Epithelial cell of proximal tubule (primary cell): ENCODE results near the gene DCHS2. TPM values are rescaled to one million over a fixed set of nuclear protein-coding genes. Genes with fewer than 3 reads are reported as not detected.
A peak's percentile ranks its signal among the peaks of the same experiment; 100 is the strongest.

Experiments
- DNase-seq: peaks from one replicate; pipeline ENCODE4 v3.0.0-alpha.2; 2011; ENCODE audit warnings: low read depth
- H3K4me3 ChIP-seq: 2 replicates; pipeline ENCODE4 v1.5.1; 2011; ENCODE audit warnings: low read depth, mild to moderate bottlenecking, low read length
- total RNA-seq: library from RNA; depleted of rRNA; stranded (reverse); fragments of >200 nt; gene quantifications from 2 replicates; pipeline ENCODE4 v1.2.3, GENCODE V29; 2015
- TF ChIP-seq, protein P1 (sequence below): conservative IDR thresholded peaks from 2 replicates; pipeline ENCODE4 v1.5.1; 2012; ENCODE audit warnings: low read depth, mild to moderate bottlenecking, low read length

The DCHS2 gene
- total RNA-seq, 1 donor from 2014 or later = 0.12 TPM

DNA sequence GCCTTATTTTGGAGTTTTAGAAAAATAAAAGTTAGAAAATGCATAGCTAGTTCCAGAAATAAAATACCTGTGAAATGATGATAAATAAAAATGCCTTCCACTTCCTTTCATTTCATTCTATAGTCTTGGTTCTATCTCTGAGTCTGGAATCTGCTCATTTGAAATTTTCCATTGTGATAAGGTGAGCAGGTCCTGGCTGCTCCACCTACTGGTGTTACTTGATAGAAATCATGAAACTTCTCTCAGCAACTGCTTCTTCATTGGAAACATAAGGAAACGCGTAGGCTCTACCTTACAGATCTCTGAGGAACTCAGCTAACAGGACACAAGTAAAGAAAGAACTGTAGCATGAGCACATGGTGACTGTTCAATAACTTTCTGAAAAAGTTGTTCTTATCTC lies 141.8 kb downstream of the DCHS2 start:
- no peak for DNase-seq
- H3K4me3 ChIP-seq = no peak overlapping the region
- TF ChIP-seq, protein P1, sequence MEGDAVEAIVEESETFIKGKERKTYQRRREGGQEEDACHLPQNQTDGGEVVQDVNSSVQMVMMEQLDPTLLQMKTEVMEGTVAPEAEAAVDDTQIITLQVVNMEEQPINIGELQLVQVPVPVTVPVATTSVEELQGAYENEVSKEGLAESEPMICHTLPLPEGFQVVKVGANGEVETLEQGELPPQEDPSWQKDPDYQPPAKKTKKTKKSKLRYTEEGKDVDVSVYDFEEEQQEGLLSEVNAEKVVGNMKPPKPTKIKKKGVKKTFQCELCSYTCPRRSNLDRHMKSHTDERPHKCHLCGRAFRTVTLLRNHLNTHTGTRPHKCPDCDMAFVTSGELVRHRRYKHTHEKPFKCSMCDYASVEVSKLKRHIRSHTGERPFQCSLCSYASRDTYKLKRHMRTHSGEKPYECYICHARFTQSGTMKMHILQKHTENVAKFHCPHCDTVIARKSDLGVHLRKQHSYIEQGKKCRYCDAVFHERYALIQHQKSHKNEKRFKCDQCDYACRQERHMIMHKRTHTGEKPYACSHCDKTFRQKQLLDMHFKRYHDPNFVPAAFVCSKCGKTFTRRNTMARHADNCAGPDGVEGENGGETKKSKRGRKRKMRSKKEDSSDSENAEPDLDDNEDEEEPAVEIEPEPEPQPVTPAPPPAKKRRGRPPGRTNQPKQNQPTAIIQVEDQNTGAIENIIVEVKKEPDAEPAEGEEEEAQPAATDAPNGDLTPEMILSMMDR = peak; percentile 69

DNA sequence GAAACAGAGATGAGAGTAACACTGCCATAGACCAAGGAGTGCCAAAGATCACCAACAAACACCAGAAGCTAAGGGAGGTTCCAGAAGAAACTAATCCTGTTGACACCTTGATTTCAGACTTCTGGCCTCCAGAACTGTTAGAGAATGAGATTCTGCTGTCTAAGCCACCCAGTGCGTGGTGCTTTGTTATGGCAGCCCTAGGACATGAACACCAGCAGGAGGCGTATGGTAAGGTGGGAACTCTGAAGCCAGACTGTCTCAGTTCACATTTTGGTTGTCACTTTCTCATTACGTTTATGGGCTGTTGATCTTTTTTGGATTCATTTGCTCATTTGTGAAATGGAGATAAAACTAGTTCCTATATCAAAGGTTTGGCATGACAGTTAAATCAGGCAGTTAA lies 142.9 kb downstream of the DCHS2 start:
- TF ChIP-seq, protein P1 = peak; percentile 20
- no peak overlapping the region for H3K4me3 ChIP-seq
- no peak for DNase-seq

DNA sequence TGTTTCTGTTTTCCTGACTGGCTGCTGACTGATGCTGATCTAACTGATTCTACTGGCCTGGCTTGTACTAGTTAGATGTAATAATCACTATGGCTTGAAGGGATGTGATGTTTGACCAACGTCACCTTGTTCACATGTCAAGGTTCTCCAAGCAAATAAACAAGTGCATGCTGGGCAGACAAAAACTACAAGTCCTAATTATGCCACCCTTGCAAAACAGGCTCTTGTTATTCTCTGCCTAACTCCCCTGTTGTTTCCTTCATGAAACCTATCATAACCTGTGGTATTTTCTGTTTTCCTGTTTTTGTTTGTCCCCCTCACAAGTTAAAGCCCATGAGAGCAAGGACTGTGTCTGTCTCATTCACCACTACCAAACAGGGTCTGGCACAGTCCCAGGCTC lies 146.2 kb downstream of the DCHS2 start:
- TF ChIP-seq, protein P1 = no peak

DNA sequence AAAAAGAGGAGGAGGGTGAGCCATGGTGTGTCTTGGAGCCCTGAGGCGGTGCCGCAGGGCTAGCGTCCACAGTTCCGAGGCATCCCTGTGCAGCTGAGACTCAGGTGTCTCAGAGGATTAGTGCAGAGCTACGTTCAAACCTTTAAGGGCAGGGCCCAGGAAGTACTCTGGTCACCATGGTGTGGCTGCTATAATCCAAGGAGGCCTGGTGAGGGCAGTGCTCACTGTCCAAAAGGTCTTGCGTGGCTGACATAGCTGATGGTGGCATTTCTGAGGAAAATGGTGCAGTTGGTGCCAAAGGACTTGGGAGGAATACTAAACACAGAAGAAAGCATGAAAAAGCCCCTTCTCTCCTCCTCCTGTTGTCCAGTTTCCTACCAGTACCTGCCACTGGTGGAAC lies 146.9 kb downstream of the DCHS2 start:
- no peak overlapping the region for H3K4me3 ChIP-seq
- TF ChIP-seq, protein P1 = peak; percentile 10
- no peak for DNase-seq

More for the DNA sequence above, 146.2 kb downstream of the DCHS2 start:
- DNase-seq = no peak
- no peak overlapping the region for H3K4me3 ChIP-seq

DNA sequence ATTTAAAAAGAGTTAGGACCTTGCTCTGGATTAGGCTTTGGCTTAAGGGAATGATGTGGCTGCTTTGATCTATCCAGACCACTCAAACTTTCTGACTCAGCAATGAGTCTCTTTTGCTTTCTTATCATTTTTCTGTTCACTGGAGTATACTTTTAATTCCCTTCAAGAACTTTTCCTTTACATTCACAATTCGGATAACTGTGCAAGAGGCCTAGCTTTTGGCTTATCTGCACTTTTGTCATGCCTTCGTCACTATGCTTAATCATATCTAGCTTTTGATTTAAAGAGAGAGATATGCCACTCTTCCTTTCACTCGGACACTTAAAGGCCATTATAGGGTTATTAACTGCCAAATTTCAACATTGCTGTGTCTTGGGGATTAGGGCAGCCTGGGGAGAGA lies 147.9 kb downstream of the DCHS2 start:
- DNase-seq = no peak
- TF ChIP-seq, protein P1 = no peak

DNA sequence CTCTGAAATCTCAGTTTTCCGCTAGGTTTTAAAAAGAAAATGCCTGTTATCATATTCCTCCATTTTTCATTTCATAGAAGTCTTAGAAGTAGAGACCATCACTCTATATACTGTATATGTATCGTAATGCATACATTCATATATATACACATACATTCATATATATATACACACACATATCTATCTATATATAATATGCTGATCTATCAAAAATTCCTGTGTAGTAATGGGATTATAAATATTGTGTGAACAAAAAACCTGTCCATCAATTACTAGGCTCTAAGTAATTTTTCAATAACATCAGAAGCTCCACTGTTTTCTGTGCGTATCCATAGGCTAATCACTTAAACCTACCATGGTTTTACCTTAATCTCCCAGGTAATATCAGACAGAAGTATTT lies 150.2 kb downstream of the DCHS2 start:
- H3K4me3 ChIP-seq = no peak overlapping the region
- TF ChIP-seq, protein P1 = no peak
- DNase-seq = no peak

More for the DNA sequence above, 147.9 kb downstream of the DCHS2 start:
- no peak overlapping the region for H3K4me3 ChIP-seq

DNA sequence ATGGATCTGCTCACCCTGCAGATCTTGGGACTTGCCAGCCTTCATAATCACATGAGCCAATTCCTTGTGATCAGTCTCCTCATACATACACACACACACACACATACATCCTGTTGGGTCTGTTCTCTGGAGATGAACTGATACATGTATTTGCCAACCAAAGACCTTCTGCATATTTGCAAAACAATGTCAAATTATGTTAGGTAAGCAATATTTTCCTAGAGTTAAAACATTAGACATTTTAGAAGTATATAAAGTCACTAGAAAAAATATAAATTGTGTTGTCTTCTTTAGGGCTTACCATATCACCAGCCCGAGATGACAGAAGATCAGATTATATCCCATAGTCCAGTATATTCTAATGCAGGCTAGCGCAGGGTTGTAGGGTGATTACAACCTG lies 156.0 kb downstream of the DCHS2 start:
- TF ChIP-seq, protein P1 = no peak
- no peak for DNase-seq
- no peak overlapping the region for H3K4me3 ChIP-seq
